Activated CD4-positive, alpha-beta T cell treated with anti-CD3 and anti-CD28 coated beads for 4 hours (primary cell): Measurements from ENCODE around the gene ABCD4.
"Not testable (repeated sequence)": the region's sequence is repeated elsewhere in the genome, so short reads cannot be mapped to it uniquely, and the experiment has no call there.

Experiments used
- DNase-seq, 2 donors: peaks; one replicate each; pipeline ENCODE4 v3.0.0-alpha.2; 2020

Gene ABCD4

GRCh38 chr14:74302634-74303569 is at the start of gene ABCD4:
Gene ABCD4, minus strand, starts transcription at chr14:74302934. Its CDS starts 22 bp downstream, at chr14:74302912.
- peak; percentile 80 to 83 for DNase-seq

GRCh38 chr14:74350928-74351323 is 48.2 kb upstream of the ABCD4 start:
- no peak for DNase-seq

- DNase-seq = no peak
Measured at GRCh38 chr14:74350211-74350927, 47.6 kb upstream of the ABCD4 start.

- no peak for DNase-seq
Measured at GRCh38 chr14:74349757-74350156, 47.0 kb upstream of the ABCD4 start.

- DNase-seq = no peak
Measured at GRCh38 chr14:74348735-74349463, 46.2 kb upstream of the ABCD4 start.

GRCh38 chr14:74348241-74348734 is 45.6 kb upstream of the ABCD4 start, which contains the start of gene VRTN:
Gene VRTN, plus strand, starts transcription at chr14:74348471. Its CDS starts 8,313 bp downstream, at chr14:74356784.
- DNase-seq = no peak

GRCh38 chr14:74347795-74348100 is 45.0 kb upstream of the ABCD4 start:
- DNase-seq = no peak

GRCh38 chr14:74347097-74347794 is 44.5 kb upstream of the ABCD4 start:
- no peak for DNase-seq

- no peak for DNase-seq
Measured at GRCh38 chr14:74346341-74346740, 43.6 kb upstream of the ABCD4 start.

- no peak for DNase-seq
Measured at GRCh38 chr14:74333909-74334308, 31.2 kb upstream of the ABCD4 start.

- DNase-seq = not testable (repeated sequence)
Measured at GRCh38 chr14:74329950-74330552, 27.3 kb upstream of the ABCD4 start.

- no peak for DNase-seq
Measured at GRCh38 chr14:74326369-74327152, 23.8 kb upstream of the ABCD4 start.

- no peak for DNase-seq
Measured at GRCh38 chr14:74325446-74325845, 22.7 kb upstream of the ABCD4 start.

- no peak for DNase-seq
Measured at GRCh38 chr14:74324931-74325361, 22.2 kb upstream of the ABCD4 start.

- DNase-seq = no peak
Measured at GRCh38 chr14:74314576-74314975, 11.8 kb upstream of the ABCD4 start.

- DNase-seq = no peak
Measured at GRCh38 chr14:74313601-74314000, 10.9 kb upstream of the ABCD4 start.

GRCh38 chr14:74312161-74312560 is 9.4 kb upstream of the ABCD4 start:
- no peak for DNase-seq

- no peak for DNase-seq
Measured at GRCh38 chr14:74309125-74310022, 6.6 kb upstream of the ABCD4 start.

GRCh38 chr14:74308695-74309094 is 6.0 kb upstream of the ABCD4 start:
- DNase-seq = no peak

GRCh38 chr14:74302152-74302628 is 544 bp downstream of the ABCD4 start:
- peak; percentile 16 to 28 for DNase-seq
